ENCODE data around the gene SNW1.
"Not testable (repeated sequence)": the region's sequence is repeated elsewhere in the genome, so short reads cannot be mapped to it uniquely, and the experiment has no call there.

Gene SNW1

DNA sequence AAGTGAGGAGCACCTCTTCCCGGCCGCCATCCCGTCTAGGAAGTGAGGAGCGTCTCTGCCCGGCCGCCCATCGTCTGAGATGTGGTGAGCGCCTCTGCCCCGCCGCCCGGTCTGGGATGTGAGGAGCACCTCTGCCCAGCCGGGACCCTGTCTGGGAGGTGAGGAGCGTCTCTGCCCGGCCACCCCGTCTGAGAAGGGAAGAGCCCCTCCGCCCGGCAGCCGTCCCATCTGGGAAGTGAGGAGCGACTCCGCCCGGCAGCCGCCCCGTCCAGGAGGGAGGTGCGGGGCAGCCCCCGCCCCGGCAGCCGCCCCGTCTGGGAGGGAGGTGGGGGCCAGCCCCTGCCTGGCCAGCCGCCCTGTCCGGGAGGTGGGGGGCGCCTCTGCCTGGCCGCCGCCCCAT lies 13.5 kb downstream of the SNW1 start:
- DNase-seq (ENCODE audit: low spot score) = not testable (repeated sequence)

GRCh38 chr14:77746064-77746702 lies 14.8 kb downstream of the SNW1 start:
- DNase-seq (ENCODE audit: low spot score) = no peak

GRCh38 chr14:77741438-77741837 lies 19.5 kb downstream of the SNW1 start:
- DNase-seq (ENCODE audit: low spot score) = no peak

- peak; percentile 7 for DNase-seq (ENCODE audit: low spot score)
These were observed 22.3 kb downstream of the SNW1 start for GRCh38 chr14:77738559-77739250.

DNA sequence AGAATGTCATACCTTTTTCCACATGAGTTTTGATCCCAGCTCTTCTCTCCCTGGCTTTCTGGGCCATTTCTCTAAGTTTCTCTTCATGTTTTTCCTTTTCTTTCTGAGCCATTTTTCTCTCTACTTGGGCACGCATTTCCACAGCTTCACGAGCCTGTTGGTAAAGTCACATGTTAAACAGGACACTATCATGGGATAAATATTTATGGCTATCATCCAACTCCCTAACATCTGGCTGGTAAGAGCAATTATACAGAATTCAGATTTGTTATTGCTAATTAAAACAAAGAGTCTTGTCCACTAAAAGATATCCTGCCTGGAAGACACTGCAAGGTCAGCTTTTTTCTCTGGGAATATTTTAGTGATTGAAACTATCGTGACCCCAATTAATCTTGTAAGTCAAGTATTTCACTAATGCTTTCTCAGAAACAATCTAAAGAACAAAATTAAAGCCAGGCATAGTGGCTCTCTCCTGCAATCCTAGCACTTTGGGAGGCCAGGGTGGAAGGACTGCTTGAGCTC lies 29.9 kb downstream of the SNW1 start:
- peak; percentile 20 for DNase-seq (ENCODE audit: low spot score)

GRCh38 chr14:77722301-77722700 lies 38.7 kb downstream of the SNW1 start:
- DNase-seq (ENCODE audit: low spot score) = no peak

DNA sequence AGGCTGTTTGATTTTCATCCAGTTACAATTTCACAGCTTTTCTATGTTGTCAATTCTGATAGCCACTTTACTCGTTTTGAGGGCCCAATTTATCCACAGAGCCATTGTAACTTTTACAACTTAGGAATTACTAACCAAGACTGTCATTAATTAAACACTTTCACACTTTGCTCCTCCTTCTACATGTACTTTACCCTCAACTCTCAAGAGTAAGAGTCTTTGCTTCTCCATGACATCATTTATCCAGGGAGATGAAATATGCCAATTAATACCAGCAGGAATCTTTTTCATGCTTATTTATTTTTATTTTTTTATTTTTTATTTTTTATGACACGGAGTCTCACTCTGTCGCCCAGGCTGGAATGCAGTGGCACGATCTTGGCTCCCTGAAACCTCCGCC lies 39.5 kb downstream of the SNW1 start:
- no peak for DNase-seq (ENCODE audit: low spot score)

DNA sequence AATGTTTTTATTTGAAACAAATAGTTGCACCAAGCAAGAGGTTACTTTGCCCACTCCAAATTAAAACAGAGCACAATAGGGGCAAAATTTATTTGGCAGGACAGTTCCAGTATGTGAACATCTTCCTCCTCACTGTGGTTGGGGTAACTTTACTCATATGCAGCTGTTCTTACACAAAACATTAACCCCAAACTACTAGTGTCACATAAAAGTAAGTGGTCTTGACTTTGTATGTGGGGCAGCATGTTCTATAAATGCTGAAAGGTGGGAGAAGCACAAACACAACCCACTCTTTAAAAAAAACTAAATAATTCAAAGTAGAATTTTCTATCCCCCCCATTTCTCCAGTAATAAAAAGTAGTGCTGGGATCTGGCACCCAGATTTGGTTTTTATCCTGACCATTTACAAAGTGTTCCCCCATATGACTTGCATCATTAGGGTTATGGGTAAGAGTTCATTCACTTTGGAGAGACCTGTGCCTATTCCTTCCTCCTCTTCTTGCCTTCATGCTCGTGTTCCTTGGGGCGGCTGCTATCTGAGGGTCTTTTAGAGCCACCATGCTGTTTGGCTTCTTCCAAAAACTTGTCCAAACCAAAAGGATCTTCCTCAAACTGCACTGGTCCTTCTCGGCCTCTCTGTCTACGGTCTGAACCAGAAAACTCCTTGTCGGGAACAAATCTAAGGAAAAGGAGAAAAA lies 43.2 kb downstream of the SNW1 start:
- no peak for DNase-seq (ENCODE audit: low spot score)

GRCh38 chr14:77714926-77715325 lies 46.0 kb downstream of the SNW1 start:
- no peak for DNase-seq (ENCODE audit: low spot score)

DNA sequence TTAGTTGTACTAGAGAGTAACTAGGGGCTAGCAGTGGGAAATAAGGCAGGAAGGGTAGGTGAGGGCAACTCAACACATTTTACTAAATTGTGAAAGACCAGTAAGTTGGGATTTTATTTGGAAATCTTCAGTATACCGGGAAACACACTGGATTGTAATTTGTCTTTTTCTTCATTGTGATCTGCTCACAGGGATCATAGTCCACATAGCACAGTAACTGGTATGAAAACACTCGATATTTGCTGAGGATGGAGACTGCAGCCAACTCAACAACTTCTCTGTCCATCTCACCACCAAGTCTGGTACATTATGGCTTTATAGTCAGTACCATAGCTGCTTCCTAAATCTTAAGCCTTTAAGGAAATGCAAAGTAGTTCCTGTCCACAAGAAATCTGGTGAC lies 50.6 kb downstream of the SNW1 start:
- DNase-seq (ENCODE audit: low spot score) = no peak

DNA sequence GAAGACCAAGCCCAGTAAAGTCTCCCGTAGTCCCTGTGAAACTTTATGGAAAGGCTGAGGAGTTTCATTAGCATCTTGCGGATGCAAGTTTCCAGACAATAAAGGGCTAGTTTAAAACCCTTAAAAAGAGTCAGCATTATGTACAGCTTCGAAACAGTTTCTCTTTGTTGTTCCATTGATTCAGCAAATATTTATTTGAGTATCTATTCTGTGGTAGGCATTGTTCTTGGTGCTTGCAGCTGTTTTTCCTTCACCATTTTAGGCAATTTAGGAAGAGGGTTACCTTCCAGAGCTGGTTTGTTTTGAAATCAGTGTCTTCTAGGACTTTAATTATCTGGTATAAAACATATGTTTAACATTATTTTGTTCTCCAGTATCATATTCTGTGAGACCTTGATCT lies 51.5 kb downstream of the SNW1 start:
- no peak for DNase-seq (ENCODE audit: low spot score)

DNA sequence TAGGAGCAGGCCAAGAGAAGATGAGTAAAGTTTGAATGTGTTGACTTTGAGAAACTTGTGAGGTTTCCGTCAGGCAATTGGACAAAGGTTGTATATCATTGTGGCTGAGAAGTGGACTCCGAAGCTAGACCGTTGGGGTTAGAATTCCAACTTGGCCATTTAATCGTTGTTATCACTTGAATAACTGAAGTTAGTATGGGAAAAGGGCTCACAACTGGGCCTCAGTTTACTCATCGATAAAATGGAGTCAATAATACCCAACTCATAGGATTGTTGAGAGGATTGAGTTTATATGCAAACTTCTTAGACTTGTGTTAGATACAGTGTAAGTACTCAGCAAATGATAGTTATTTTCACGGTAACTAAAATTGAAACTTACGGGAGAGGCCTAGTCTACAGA lies 52.2 kb downstream of the SNW1 start:
- no peak for DNase-seq (ENCODE audit: low spot score)

- peak; percentile 95 for DNase-seq (ENCODE audit: low spot score)
These were observed 53.1 kb downstream of the SNW1 start, which contains the start of the genes ALKBH1 and SLIRP for GRCh38 chr14:77707724-77708408. Gene ALKBH1, minus strand, starts transcription at chr14:77708023. Its CDS starts 19 bp downstream, at chr14:77708004. Gene SLIRP, plus strand, starts transcription at chr14:77708103. Its CDS starts 9 bp downstream, at chr14:77708112.

DNA sequence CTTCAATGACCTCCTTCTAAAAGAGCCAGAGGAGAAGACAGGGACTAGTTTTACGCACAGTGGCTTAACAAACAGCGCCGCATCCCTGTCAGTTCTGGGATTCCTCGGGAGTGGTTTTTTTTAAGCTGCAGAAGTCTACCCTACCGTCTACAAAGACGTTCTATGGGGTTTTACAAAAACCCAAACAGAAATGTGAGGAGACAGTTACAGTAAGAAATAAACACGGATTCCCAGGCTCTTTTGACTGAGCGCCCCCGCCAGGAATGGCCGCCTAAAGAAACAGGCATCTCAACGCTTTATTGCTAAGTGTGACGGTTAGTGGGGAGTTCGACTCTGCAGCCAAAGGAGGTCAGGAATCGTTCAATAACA lies 53.6 kb downstream of the SNW1 start:
- peak; percentile 59 for DNase-seq (ENCODE audit: low spot score)

GRCh38 chr14:77691259-77691658 lies 69.7 kb downstream of the SNW1 start:
- DNase-seq (ENCODE audit: low spot score) = no peak

GRCh38 chr14:77682158-77682553 lies 78.8 kb downstream of the SNW1 start:
- peak; percentile 20 for DNase-seq (ENCODE audit: low spot score)

DNA sequence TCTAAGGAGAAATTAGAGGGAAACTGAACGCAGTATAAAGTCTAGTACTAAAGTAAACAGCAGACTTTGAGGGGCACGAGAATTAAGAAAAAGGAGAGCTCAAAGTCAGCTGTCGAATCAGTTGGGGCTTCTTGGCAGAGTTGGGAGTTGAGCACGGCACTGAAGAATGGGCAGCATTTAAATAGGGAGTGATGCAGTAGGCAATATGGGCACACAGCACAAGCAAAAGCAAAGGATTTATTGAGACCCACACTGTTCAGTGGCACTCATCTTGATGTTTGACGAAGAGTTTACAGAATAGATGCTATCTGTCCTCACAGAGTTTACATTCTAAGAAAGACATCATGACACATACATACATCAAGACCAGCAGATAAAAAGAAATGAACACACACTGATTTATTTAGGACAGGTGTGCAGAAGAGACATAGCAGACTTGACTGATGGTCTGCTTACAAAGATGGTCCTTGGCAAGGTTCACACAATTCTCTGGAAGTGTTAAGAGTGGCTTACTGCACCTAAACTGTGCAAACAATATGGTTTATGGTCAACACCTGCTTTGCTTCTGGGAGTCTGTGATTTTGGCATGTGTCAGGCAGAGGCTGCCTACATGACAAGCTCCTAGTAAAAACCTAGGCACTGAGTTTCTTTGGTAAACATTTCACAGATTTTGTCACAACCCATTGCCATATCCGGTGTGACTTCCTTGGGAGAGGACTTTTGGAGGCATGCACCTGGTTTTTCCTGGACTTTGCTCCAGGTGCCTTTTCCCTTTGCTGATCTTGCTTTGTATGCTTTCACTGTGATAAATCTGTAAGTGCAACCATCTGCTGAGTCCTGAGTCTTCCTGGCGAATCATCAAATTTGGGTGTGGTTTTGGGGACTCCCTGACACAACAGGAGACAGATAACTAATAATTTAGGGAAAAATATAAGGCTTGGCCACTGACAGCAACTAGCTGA lies 79.5 kb downstream of the SNW1 start:
- DNase-seq (ENCODE audit: low spot score) = no peak

GRCh38 chr14:77674931-77675330 lies 86.0 kb downstream of the SNW1 start:
- DNase-seq (ENCODE audit: low spot score) = no peak

- no peak for DNase-seq (ENCODE audit: low spot score)
These were observed 87.8 kb downstream of the SNW1 start for GRCh38 chr14:77673193-77673592.

Measured in AG08395 (cell line).